ENCODE measurements around the gene ATP5MK.
"Not testable (repeated sequence)": the region's sequence is repeated elsewhere in the genome, so short reads cannot be mapped to it uniquely, and the experiment has no call there.

The ATP5MK gene

DNA sequence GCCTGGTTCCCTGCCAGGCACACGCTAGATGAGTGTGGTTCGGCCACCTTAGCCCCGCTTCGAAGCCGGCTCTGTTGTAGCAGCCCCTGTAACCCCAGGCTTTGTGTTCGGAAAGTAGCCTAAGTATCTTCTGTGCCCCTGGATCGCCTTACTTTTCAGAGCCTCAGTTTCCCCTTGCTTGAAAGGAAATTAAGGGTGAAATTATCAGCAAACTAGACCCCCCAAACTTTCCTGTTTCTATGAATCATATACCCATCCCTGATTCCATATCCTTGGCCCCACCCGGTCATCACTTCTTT is 463 bp upstream of the ATP5MK start:
- no peak for DNase-seq (ENCODE audit: low spot score)

DNA sequence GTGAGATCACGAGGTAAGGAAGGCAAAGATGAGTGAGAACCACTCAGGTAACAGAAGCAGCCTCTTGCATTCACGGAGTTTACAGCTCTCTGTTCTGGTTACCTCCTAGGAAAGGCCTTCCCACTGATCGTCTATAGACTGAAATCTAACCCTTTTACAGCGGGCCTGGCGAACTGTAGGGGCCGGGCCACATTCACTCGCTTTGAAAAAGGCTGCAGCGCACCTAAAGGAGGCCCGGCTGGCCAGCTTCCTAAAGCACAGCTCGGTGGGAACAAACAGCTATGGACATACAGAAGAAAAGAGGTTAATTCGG is 565 bp downstream of the ATP5MK start:
- DNase-seq (ENCODE audit: low spot score): no peak

DNA sequence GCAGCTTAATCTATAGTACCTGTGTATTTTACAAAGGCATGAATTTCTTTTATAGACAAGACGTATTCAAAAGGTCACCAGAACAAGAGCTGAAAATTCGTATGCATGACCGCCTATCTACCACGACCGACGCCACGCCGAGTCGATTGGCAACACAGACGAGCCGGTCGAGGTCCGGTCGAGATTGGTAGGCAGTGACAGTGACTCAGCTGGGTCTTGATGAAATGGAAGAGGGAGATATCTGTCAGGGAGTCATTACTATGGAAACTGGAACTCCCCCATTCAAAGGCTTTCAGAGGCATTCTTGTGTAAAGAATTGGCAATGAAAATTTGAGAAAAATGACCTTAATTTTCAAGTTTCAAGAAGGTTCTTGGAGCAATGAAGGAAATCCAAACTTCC is 2.1 kb downstream of the ATP5MK start:
- DNase-seq (ENCODE audit: low spot score): no peak

DNA sequence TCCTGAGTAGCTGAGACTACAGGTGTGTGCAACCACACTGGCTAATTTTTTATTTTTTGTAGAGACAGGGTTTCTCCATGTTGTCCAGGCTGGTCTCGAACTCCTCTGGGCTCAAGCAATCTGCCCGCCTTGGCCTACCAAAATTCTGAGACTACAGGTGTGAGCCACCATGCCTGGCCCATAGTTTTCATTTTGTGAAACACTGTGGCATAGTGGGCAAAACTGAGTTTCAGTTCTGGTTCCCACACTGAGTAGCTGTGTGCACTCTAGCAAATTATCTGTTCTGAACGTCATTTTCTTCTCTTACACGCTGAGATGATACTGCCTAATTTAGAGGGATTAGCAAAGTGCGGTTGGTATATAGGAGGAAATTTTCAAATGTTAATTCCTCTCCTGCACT is 13.5 kb downstream of the ATP5MK start:
- DNase-seq (ENCODE audit: low spot score): no peak

DNA sequence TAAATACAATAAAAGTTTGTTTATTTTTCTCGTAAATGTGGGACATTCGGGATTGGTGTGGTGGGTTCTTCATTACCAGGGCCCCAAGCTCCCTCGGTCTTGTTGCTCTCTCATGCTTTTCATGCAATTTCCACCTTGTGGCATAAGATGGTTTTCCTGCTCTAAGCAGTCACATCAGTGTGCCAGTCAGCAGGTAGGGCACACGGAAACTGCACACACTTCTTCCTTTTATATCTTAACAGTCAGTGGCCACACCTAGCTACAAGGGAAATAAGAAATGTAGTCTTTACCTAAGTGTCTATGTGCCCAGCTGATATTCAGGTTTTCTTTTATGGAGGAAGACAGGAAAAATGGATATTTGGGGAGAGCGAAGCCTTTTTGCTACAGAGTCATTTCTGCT is 22.0 kb downstream of the ATP5MK start:
- DNase-seq (ENCODE audit: low spot score): no peak

DNA sequence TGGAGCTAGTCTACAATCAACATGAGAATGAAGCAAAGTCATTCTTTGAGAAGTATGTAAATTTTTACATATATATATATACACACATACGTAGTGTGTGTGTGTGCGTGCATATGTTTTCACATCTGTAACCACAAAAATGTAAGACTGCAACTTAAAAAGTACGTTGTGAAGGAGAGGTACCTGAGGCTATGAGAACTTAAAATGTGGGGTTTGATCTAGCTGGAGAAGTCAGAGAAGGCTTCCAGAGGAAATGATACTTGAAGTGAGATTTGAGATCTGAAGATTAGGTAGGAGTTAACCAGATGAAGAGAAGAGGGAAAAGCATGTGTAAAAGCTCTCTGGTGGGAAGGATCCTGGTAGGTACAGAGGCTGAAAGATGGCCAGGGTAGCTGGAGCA is 22.7 kb downstream of the ATP5MK start:
- no peak for DNase-seq (ENCODE audit: low spot score)

DNA sequence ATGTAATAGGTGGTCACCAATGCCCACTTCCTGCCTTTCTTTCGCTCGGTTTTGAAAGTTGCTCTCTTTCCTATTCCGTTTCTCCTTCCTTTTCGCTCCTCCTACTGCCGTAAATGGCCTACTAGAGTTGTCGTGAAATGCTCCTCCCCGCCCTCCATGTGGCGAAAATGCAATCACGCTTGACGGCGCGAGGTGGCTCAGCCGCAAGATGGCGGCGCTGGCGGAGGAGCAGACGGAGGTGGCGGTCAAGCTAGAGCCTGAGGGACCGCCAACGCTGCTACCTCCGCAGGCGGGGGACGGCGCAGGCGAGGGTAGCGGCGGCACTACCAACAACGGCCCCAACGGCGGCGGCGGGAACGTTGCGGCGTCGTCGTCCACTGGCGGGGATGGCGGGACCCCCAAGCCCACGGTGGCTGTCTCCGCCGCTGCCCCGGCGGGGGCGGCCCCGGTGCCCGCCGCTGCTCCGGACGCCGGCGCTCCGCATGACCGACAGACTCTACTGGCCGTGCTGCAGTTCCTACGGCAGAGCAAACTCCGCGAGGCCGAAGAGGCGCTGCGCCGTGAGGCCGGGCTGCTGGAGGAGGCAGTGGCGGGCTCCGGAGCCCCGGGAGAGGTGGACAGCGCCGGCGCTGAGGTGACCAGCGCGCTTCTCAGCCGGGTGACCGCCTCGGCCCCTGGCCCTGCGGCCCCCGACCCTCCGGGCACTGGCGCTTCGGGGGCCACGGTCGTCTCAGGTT is 28.3 kb downstream of the ATP5MK start, which contains the start of gene TAF5:
TAF5 (plus strand) TSS at position 195 of the 737 bp plus-strand sequence; CDS start at position 209, 14 bp downstream.
- DNase-seq (ENCODE audit: low spot score): peak; percentile 93

DNA sequence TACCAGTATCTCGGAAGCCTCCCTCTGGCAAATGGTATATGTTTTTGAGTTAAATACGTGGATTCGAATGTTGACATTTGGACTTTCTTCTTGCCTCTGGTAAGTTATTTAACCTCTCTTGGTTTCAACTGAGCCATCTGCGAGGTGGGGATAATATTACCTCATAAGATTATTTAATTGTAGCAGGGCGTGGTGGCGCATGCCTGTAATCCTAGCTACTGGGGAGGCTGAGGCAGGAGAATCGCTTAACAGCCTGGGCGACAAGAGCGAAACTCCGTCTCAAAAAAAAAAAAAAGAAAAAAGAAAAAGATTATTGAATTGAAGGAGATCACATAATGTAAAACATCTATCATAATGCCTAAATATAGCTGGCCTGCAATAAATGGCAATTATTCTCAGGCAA is 28.9 kb downstream of the ATP5MK start:
- DNase-seq (ENCODE audit: low spot score): no peak

DNA sequence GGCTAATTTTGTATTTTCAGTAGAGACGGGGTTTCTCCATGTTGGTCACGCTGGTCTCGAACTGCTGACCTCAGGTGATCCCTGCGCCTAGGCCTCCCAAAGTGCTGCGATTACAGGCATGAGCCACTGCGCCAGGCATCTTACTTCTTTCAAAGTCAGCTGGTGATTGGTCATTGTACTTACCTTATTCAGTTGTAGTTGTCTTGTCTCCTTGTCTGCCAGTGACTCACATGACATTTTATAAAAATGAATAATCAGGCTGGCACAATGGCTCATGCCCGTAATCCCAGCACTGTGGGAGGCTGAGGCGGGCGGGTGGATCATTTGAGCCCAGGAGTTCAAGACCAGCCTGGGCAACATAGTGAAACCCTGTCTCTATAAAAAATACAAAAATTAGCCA is 35.5 kb downstream of the ATP5MK start:
- not testable (repeated sequence) for DNase-seq (ENCODE audit: low spot score)

DNA sequence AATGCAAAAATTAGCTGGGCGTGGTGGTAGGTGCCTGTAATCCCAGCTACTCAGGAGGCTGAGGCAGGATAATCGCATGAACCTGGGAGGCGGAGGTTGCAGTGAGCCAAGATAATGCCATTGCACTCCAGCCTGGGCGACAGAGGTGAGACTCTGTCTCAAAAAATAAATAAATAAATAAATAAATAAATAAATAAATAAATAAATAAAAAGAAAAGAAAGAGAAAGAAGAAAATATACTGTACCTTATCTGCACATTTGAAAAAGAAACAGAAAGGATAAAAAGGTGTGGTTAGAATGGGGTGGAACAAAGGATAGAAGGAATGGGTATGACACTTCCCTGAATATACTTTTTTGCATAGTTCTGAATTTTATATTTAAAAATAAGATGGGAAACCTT is 36.8 kb downstream of the ATP5MK start:
- not testable (repeated sequence) for DNase-seq (ENCODE audit: low spot score)

DNA sequence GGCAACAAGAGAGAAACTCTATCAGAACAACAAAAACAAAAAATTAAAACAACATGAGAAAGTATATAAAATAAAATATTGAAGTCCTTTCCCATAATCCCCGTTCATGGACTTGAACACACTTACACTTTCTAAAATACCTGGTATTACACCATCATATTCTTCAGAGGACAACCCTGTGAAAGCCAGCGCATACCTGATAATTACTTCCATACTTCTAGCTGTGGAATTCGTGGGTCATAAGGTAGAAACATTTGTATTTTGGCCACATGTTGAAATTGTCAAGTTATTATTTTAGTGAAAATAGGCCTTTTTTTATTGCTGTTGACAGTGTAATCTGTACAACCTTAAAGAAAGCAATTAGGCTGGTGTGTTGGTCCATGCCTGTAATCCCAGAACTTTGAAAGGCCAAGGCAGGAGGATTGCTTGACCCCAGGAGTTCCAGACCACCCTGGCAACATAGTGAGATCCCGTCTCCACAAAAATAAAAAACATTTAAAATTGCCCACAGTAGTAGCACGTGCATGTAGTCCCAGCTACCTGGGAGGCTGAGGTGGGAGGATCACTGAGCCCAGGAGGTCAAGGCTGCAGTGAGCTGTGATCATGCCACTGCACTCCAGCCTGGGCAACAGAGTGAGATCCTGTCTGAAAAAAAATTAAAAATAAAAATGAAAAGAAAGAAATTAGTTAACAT is 40.2 kb downstream of the ATP5MK start:
- DNase-seq (ENCODE audit: low spot score): no peak

DNA sequence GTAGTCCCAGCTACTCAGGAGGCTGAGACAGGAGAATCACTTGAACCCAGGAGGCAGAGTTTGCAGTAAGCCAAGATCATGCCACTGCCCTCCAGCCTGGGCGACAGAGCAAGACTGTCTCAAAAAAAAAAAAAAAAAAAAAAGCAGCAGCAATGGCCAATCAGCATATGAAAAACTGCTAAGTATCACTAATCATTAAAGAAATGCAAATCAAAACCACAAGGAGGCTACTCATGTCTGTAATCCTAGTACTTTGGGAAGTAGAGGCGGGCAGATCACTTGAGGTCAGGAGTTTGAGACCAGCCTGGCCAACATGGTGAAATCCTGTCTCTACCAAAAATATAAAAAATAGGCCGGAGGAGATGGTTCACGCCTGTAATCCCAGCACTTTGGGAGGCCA is 41.7 kb downstream of the ATP5MK start:
- DNase-seq (ENCODE audit: low spot score): not testable (repeated sequence)

DNA sequence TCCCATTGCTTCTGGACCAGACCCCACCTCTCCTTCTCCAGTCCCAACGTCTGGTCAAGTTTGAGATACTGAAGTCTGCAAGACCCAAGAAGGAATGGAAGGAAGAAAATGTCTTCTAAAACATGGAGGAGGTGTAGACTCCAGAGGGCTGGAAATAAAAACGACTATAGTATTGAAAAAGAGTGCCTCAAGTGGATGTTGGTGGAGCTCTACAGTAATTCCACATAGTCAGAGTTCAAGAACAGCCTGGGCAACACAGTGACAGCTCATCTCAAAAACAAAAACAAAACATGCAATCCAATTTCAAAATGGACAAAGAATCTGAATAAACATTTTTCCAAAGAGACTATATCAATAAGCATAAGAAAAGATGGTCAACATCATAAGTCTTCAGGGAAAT is 43.0 kb downstream of the ATP5MK start:
- no peak for DNase-seq (ENCODE audit: low spot score)

DNA sequence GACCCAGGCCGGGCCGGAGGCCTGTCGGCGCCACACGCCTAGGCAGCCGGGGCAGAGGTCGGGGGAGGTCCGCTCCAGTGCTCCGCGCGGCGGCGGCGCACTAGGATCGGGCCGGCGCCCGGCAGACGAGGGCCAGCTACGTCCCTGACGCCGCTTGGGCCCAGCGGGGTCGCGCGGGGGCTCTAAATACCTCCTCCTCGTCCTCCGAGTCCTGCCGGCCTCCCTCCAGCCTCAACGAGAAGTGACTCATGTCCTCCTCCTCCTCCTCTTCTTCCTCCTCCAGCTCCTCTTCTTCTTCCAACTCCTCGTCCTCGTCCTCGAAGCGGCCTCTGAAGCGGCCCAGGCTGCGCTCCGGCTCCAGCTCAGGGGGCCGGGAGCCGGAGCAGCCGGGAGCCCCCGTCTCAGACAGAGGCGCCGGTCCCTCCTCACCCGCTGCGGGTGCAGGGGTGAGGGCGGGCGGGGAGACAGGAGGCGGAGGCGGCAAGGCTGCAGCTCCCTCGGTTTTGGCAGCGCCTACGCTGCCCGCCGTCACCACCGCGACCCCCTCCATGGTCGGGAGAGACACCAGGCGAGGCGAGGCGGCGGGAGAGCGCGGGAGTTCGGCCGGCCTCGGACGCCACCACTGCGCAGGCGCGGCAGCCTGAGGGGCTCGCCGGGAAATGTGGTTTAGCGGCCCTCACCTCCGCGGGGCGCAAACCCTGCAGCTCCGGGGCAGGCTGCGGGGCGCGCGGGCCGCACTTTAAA is 45.6 kb downstream of the ATP5MK start, which contains the start of gene PCGF6:
PCGF6 (minus strand) TSS at position 624 of the 744 bp plus-strand sequence; CDS start at position 550, 74 bp downstream.
- peak; percentile 94 for DNase-seq (ENCODE audit: low spot score)

DNA sequence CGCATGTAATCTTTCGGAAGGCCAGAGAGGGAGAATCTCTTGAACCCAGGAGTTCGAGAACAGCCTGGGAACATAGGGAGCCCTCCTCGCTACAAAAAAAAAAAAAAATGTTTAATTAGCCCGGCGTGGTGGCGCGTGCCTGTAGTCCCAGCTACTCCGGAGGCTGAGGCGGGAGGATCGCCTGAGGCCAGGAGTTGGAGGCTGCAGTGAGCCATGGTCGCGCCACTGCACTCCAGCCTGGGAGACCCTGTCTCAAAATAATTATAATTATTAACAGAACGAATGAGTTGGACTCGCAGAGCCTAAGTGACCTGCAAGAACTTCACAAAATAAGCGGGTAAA is 46.1 kb downstream of the ATP5MK start:
- no peak for DNase-seq (ENCODE audit: low spot score)

All from ecto neural progenitor cell (in vitro differentiated cells).